ENCODE data around the gene TRIM62.
"Not testable (repeated sequence)": the region's sequence is repeated elsewhere in the genome, so short reads cannot be mapped to it uniquely, and the experiment has no call there.

The TRIM62 gene

DNA sequence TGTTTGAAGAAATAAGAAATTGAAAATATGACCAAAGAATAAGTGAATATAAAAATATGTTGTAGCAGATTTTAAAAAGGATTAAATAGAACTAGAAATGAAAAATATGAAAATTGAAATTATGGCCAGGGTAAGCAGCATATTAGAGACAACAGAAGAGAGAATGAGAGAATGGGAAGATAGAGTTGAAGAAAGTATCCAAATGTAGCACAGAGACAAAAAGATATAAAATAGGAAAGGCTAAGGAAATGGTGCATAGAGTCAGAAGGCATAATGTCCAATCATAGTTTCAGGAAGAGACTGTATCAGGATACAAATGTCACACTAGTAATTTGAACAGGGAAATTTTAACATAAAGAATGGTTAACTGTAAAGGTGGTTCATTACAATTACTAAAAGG lies 71.4 kb downstream of the TRIM62 start:
- DNase-seq (ENCODE audit: low spot score): no peak
- TF ChIP-seq CTCF (IDR thresholded peaks at IDR 0.05; ENCODE audit: extremely low read depth, missing control alignments): no peak

DNA sequence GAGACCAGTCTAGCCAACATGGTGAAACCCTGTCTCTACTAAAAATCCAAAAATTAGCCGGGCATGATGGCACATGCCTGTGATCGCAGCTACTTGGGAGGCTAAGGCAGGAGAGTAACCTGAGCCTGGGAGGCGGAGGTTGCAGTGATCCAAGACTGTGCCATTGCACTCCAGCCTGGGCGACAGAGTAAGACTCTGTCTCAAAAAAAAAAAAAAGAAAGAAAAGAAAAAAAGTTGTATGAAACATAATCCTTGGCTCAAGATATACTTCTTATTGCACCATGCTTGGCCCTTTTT lies 81.8 kb downstream of the TRIM62 start:
- DNase-seq (ENCODE audit: low spot score): not testable (repeated sequence)

DNA sequence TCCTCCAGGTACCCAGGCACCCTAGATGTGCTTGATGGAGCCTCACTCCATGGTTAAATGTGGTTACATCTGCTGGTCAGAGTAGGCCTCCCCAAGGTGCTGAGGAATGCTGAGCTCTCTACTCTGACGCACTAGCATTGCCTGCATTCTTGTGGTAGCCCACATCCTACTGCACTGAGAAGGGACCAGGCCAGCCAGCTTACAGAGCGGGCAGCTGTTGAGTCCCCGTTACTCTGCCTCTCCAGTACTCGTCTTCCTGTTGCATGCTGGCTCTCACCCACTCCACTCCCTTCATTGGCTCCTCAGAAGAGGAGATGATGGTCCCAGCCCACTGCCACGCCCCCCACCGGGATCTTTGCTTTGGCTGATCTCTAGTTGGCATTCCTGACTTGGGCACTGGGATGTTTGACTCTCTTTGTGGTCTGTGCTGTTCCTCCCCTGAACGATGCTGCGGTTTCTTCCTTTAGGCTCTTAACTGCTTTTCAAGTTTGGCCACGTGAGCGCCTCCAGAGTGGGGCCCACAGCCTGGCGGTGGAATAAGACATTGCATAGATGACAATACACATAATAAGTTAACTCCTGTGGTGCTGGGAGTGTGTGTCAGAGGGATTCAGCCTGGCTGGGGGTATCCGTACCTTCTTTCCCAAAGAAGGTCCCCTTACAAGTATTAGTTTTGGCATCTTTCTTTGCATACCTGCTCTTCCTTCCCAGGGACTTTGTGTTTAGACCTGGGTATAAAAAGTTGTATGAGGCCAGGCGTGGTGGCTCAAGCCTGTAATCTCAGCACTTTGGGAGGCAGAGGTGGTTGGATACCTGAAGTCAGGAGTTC lies 82.3 kb downstream of the TRIM62 start:
- DNase-seq (ENCODE audit: low spot score): peak; percentile 56

DNA sequence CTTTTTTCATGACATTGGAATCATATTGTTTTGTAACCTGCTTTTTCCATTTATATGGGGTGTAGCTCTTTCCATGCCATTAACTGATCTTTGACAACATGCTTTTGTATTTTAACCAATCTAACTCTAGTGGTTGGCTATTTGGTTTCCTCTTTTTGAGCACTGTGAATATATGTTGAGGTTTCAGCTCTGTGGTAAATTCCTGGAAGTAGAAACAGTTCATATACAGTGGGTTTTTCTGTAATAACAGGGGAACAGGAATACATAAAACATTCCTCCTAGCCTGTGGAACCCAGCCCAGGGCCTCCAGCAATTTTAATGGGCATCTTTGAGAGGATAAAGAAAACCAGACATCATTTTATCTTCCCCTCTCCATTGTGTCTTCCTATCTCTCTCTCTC lies 83.5 kb downstream of the TRIM62 start:
- no peak for DNase-seq (ENCODE audit: low spot score)

More for the DNA sequence above, 82.3 kb downstream of the TRIM62 start:
- no peak for TF ChIP-seq CTCF (IDR thresholded peaks at IDR 0.05; ENCODE audit: extremely low read depth, missing control alignments)

GRCh38 chr1:33097762-33098161 lies 84.1 kb downstream of the TRIM62 start:
- no peak for TF ChIP-seq CTCF (IDR thresholded peaks at IDR 0.05; ENCODE audit: extremely low read depth, missing control alignments)
- no peak for DNase-seq (ENCODE audit: low spot score)

More for the DNA sequence above, 83.5 kb downstream of the TRIM62 start:
- TF ChIP-seq CTCF (IDR thresholded peaks at IDR 0.05; ENCODE audit: extremely low read depth, missing control alignments): no peak

DNA sequence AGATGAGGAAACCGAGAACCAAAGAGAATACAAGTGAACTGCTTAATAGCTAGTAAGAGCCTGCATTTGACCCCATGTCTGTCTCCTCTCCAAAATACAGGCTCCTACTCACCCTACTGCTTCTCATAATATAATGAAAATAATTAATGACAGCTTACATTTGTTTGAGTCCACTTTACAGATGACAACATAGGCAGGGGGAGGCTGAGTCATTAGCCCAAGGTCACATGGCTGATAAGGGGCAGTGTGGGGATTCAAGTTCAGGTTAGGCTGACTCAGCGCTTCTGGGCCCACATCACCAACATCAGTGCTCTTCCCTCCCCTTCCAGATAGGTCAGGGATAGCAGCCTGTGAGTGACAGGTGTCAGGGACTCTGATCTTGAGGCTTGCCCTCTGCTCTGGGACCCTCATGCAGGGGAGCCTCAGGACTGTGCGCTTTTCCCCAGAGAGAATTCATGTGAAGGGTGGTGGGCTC lies 84.7 kb downstream of the TRIM62 start:
- TF ChIP-seq CTCF (IDR thresholded peaks at IDR 0.05; ENCODE audit: extremely low read depth, missing control alignments): no peak
- no peak for DNase-seq (ENCODE audit: low spot score)

- DNase-seq (ENCODE audit: low spot score): no peak
- no peak for TF ChIP-seq CTCF (IDR thresholded peaks at IDR 0.05; ENCODE audit: extremely low read depth, missing control alignments)
These were observed 85.4 kb downstream of the TRIM62 start for GRCh38 chr1:33096363-33097005.
